ENCODE measurements around the gene LRRC3. TPM values are rescaled to one million over a fixed set of nuclear protein-coding genes. Genes with fewer than 3 reads are reported as not detected.

LRRC3 gene
- total RNA-seq, 1 experiment from 2014 or later, result 5.7 TPM

DNA sequence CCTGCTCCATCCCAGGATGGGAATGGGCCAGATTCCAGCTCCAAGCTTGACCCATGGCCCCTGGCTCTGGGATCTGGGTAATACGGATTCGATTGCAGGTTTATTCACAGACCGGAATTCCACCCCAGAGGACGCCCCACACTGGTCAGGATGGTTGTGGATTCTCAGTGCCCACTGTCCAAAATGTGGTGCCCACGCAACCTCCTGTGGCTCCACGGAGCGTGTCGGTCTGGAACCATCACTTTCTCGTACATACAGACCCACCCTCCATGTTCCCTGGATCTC, 53.1 kb downstream of the LRRC3 start (continued):
- TF ChIP-seq NFYB (CRISPR knock-in tag; conservative IDR thresholded peaks at IDR 0.05; ENCODE audit: low read depth) (no peak), GABPB1 (CRISPR knock-in tag; IDR thresholded peaks at IDR 0.05) (no peak), TEAD1 (CRISPR knock-in tag; IDR thresholded peaks at IDR 0.05) (no peak), PRRX2 (CRISPR knock-in tag; IDR thresholded peaks at IDR 0.05) (no peak)
- TF ChIP-seq, protein P1, sequence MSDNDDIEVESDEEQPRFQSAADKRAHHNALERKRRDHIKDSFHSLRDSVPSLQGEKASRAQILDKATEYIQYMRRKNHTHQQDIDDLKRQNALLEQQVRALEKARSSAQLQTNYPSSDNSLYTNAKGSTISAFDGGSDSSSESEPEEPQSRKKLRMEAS (CRISPR knock-in tag; IDR thresholded peaks at IDR 0.05), result no peak
- TF ChIP-seq, protein P2, sequence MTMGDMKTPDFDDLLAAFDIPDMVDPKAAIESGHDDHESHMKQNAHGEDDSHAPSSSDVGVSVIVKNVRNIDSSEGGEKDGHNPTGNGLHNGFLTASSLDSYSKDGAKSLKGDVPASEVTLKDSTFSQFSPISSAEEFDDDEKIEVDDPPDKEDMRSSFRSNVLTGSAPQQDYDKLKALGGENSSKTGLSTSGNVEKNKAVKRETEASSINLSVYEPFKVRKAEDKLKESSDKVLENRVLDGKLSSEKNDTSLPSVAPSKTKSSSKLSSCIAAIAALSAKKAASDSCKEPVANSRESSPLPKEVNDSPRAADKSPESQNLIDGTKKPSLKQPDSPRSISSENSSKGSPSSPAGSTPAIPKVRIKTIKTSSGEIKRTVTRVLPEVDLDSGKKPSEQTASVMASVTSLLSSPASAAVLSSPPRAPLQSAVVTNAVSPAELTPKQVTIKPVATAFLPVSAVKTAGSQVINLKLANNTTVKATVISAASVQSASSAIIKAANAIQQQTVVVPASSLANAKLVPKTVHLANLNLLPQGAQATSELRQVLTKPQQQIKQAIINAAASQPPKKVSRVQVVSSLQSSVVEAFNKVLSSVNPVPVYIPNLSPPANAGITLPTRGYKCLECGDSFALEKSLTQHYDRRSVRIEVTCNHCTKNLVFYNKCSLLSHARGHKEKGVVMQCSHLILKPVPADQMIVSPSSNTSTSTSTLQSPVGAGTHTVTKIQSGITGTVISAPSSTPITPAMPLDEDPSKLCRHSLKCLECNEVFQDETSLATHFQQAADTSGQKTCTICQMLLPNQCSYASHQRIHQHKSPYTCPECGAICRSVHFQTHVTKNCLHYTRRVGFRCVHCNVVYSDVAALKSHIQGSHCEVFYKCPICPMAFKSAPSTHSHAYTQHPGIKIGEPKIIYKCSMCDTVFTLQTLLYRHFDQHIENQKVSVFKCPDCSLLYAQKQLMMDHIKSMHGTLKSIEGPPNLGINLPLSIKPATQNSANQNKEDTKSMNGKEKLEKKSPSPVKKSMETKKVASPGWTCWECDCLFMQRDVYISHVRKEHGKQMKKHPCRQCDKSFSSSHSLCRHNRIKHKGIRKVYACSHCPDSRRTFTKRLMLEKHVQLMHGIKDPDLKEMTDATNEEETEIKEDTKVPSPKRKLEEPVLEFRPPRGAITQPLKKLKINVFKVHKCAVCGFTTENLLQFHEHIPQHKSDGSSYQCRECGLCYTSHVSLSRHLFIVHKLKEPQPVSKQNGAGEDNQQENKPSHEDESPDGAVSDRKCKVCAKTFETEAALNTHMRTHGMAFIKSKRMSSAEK (CRISPR knock-in tag; IDR thresholded peaks at IDR 0.05; ENCODE audit: borderline replicate concordance), result no peak
- TF ChIP-seq, protein P3, sequence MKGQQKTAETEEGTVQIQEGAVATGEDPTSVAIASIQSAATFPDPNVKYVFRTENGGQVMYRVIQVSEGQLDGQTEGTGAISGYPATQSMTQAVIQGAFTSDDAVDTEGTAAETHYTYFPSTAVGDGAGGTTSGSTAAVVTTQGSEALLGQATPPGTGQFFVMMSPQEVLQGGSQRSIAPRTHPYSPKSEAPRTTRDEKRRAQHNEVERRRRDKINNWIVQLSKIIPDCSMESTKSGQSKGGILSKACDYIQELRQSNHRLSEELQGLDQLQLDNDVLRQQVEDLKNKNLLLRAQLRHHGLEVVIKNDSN (CRISPR knock-in tag; IDR thresholded peaks at IDR 0.05), result no peak
- TF ChIP-seq, protein P4, sequence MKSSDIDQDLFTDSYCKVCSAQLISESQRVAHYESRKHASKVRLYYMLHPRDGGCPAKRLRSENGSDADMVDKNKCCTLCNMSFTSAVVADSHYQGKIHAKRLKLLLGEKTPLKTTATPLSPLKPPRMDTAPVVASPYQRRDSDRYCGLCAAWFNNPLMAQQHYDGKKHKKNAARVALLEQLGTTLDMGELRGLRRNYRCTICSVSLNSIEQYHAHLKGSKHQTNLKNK (CRISPR knock-in tag; IDR thresholded peaks at IDR 0.05), result no peak

DNA sequence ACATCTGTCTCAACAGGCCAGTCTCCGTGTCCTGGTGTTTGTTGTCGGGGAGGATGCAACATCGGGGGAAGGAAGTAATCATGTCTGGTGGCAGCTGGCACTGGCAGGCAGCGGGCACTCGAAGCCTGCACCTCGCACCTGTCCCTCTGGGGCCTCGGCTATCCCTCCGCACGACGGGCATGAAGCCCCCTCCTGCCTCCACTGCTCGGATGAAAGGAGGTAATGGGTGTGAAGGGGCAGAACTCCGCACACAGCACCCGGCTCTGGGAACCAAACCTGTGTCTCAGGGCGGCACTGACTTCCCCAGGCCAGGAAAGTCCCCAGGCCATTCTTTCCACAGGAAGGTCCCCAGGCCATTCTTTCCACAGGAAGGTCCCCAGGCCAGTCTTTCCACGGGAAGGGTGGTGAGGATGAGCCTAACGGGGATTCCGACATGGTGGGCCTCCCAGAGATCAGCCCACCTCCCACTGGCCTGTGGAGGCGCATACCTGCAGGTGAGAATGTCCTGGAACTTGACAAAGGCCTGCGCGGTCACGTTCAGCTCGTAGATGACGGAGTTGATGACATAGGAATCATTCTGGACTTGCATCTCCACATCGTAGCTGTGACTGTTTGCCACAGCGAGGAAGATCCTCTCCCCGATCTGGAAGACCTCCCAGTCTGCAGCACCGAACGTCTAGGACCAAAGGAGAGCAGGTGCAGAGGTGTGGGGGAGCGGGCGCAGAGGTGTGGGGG, 53.6 kb downstream of the LRRC3 start:
- H3K9me3 Mint-ChIP-seq, result no peaks in the 10 kb centered on the region
- no peak for ATAC-seq
- CTCF ChIA-PET, result interaction anchor here (2.1 kb wide), 1 partner anchor 292 kb away, joined by 13 read pairs; the partner anchor contains the start of gene UBE2G2
- no peak for DNase-seq (ENCODE audit: low spot score)
- no peaks in the 10 kb centered on the region for H3K36me3 Mint-ChIP-seq
- no peak overlapping the region for H3K27ac Mint-ChIP-seq
- H3K4me1 Mint-ChIP-seq, result no peaks in the 10 kb centered on the region; the same call in 1 of the 2 replicates
- H3K4me3 Mint-ChIP-seq, result no peak overlapping the region
- no peaks in the 10 kb centered on the region for H3K27me3 Mint-ChIP-seq (ENCODE audit: low read depth)
- TF ChIP-seq, protein P5, sequence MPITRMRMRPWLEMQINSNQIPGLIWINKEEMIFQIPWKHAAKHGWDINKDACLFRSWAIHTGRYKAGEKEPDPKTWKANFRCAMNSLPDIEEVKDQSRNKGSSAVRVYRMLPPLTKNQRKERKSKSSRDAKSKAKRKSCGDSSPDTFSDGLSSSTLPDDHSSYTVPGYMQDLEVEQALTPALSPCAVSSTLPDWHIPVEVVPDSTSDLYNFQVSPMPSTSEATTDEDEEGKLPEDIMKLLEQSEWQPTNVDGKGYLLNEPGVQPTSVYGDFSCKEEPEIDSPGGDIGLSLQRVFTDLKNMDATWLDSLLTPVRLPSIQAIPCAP (CRISPR knock-in tag; IDR thresholded peaks at IDR 0.05), result no peak
- TF ChIP-seq JAZF1 (CRISPR knock-in tag; IDR thresholded peaks at IDR 0.05), result no peak
- TF ChIP-seq, protein P6, sequence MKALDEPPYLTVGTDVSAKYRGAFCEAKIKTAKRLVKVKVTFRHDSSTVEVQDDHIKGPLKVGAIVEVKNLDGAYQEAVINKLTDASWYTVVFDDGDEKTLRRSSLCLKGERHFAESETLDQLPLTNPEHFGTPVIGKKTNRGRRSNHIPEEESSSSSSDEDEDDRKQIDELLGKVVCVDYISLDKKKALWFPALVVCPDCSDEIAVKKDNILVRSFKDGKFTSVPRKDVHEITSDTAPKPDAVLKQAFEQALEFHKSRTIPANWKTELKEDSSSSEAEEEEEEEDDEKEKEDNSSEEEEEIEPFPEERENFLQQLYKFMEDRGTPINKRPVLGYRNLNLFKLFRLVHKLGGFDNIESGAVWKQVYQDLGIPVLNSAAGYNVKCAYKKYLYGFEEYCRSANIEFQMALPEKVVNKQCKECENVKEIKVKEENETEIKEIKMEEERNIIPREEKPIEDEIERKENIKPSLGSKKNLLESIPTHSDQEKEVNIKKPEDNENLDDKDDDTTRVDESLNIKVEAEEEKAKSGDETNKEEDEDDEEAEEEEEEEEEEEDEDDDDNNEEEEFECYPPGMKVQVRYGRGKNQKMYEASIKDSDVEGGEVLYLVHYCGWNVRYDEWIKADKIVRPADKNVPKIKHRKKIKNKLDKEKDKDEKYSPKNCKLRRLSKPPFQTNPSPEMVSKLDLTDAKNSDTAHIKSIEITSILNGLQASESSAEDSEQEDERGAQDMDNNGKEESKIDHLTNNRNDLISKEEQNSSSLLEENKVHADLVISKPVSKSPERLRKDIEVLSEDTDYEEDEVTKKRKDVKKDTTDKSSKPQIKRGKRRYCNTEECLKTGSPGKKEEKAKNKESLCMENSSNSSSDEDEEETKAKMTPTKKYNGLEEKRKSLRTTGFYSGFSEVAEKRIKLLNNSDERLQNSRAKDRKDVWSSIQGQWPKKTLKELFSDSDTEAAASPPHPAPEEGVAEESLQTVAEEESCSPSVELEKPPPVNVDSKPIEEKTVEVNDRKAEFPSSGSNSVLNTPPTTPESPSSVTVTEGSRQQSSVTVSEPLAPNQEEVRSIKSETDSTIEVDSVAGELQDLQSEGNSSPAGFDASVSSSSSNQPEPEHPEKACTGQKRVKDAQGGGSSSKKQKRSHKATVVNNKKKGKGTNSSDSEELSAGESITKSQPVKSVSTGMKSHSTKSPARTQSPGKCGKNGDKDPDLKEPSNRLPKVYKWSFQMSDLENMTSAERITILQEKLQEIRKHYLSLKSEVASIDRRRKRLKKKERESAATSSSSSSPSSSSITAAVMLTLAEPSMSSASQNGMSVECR (CRISPR knock-in tag; IDR thresholded peaks at IDR 0.05; ENCODE audit: borderline replicate concordance), result no peak
- no peak for TF ChIP-seq SOX15 (CRISPR knock-in tag; IDR thresholded peaks at IDR 0.05)
- TF ChIP-seq, protein P7, sequence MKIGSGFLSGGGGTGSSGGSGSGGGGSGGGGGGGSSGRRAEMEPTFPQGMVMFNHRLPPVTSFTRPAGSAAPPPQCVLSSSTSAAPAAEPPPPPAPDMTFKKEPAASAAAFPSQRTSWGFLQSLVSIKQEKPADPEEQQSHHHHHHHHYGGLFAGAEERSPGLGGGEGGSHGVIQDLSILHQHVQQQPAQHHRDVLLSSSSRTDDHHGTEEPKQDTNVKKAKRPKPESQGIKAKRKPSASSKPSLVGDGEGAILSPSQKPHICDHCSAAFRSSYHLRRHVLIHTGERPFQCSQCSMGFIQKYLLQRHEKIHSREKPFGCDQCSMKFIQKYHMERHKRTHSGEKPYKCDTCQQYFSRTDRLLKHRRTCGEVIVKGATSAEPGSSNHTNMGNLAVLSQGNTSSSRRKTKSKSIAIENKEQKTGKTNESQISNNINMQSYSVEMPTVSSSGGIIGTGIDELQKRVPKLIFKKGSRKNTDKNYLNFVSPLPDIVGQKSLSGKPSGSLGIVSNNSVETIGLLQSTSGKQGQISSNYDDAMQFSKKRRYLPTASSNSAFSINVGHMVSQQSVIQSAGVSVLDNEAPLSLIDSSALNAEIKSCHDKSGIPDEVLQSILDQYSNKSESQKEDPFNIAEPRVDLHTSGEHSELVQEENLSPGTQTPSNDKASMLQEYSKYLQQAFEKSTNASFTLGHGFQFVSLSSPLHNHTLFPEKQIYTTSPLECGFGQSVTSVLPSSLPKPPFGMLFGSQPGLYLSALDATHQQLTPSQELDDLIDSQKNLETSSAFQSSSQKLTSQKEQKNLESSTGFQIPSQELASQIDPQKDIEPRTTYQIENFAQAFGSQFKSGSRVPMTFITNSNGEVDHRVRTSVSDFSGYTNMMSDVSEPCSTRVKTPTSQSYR (CRISPR knock-in tag; IDR thresholded peaks at IDR 0.05), result no peak
- no peak for TF ChIP-seq OVOL2 (CRISPR knock-in tag; IDR thresholded peaks at IDR 0.05; ENCODE audit: borderline replicate concordance)
- TF ChIP-seq CBFB (CRISPR knock-in tag; IDR thresholded peaks at IDR 0.05; ENCODE audit: low read depth), result no peak
- TF ChIP-seq, protein P8, sequence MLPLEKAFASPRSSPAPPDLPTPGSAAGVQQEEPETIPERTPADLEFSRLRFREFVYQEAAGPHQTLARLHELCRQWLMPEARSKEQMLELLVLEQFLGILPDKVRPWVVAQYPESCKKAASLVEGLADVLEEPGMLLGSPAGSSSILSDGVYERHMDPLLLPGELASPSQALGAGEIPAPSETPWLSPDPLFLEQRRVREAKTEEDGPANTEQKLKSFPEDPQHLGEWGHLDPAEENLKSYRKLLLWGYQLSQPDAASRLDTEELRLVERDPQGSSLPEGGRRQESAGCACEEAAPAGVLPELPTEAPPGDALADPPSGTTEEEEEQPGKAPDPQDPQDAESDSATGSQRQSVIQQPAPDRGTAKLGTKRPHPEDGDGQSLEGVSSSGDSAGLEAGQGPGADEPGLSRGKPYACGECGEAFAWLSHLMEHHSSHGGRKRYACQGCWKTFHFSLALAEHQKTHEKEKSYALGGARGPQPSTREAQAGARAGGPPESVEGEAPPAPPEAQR (CRISPR knock-in tag; IDR thresholded peaks at IDR 0.05), result no peak
- TF ChIP-seq GRHL2 (CRISPR knock-in tag; IDR thresholded peaks at IDR 0.05; ENCODE audit: insufficient replicate concordance, severe bottlenecking), result no peak
- no peak for TF ChIP-seq KAT7 (CRISPR knock-in tag; IDR thresholded peaks at IDR 0.05; ENCODE audit: borderline replicate concordance)
- POLR2A ChIA-PET, result no interaction called here
